SJCRH30 (cell line): ENCODE measurements around the gene THBS1. TPM values are rescaled to one million over a fixed set of nuclear protein-coding genes. Genes with fewer than 3 reads are reported as not detected.

Source experiments
- DNase-seq, 2 experiments: peaks; one replicate each; pipeline ENCODE4 v3.0.0-alpha.2; 2015 to 2020
- H3K27ac ChIP-seq: fragments of 250-450 bp; sonication (Bioruptor Pico); 2 replicates; pipeline ENCODE4 v1.5.1; 2020; ENCODE audit warnings: mild to moderate bottlenecking, moderate library complexity
- H3K27me3 ChIP-seq: fragments of 250-450 bp; sonication (Bioruptor Pico); 2 replicates; pipeline ENCODE4 v1.5.1; 2020; ENCODE audit warnings: mild to moderate bottlenecking, moderate library complexity
- H3K36me3 ChIP-seq: fragments of 250-450 bp; sonication (Bioruptor Pico); 2 replicates; pipeline ENCODE4 v1.5.1; 2020; ENCODE audit warnings: mild to moderate bottlenecking, moderate library complexity
- H3K4me1 ChIP-seq: fragments of 250-450 bp; sonication (Bioruptor Pico); 2 replicates; pipeline ENCODE4 v1.5.1; 2020; ENCODE audit warnings: mild to moderate bottlenecking, moderate library complexity
- H3K4me3 ChIP-seq: fragments of 250-450 bp; sonication (Bioruptor Pico); 2 replicates; pipeline ENCODE4 v1.5.1; 2020; ENCODE audit warnings: mild to moderate bottlenecking, moderate library complexity
- H3K9me3 ChIP-seq: fragments of 250-450 bp; sonication (Bioruptor Pico); replicated peaks from 2 replicates; pipeline ENCODE4 v1.5.1; 2020; ENCODE audit warnings: mild to moderate bottlenecking, moderate library complexity
- total RNA-seq: library from RNA; depleted of rRNA; stranded (reverse); fragments of >200 nt; shearing (Covaris generic); gene quantifications from 2 replicates; pipeline ENCODE4 v1.2.3, GENCODE V29; 2014

Gene THBS1
- total RNA-seq, 1 experiment from 2014 or later, result 24.4 TPM

- Histone ChIP-seq H3K36me3 (no peaks in the 10 kb centered on the region), H3K27ac (no peak overlapping the region), H3K27me3 (no peaks in the 10 kb centered on the region), H3K4me1 (0 out of 2 replicates have a peak, but pooled peaks cover 5% of the 10 kb centered on the region), H3K4me3 (no peak overlapping the region), H3K9me3 (no peaks in the 10 kb centered on the region)
- no peak for DNase-seq
Observed at GRCh38 chr15:39621976-39622375, 41.1 kb downstream of the THBS1 start.

GRCh38 chr15:39622660-39623516, 42.0 kb downstream of the THBS1 start:
- H3K36me3 ChIP-seq, result no peaks in the 10 kb centered on the region
- no peaks in the 10 kb centered on the region for H3K9me3 ChIP-seq
- H3K4me1 ChIP-seq, result 0 out of 2 replicates have a peak, but pooled peaks cover 5% of the 10 kb centered on the region
- no peak overlapping the region for H3K27ac ChIP-seq
- no peaks in the 10 kb centered on the region for H3K27me3 ChIP-seq
- DNase-seq, result no peak
- H3K4me3 ChIP-seq, result no peak overlapping the region

- no peaks in the 10 kb centered on the region for H3K27me3 ChIP-seq
- H3K9me3 ChIP-seq, result no peaks in the 10 kb centered on the region
- 0 out of 2 replicates have a peak, but pooled peaks cover 6% of the 10 kb centered on the region for H3K4me1 ChIP-seq
- no peak overlapping the region for H3K27ac ChIP-seq
- no peaks in the 10 kb centered on the region for H3K36me3 ChIP-seq
- no peak for DNase-seq
- no peak overlapping the region for H3K4me3 ChIP-seq
Observed at GRCh38 chr15:39623529-39623931, 42.7 kb downstream of the THBS1 start.

- DNase-seq, result no peak
- H3K27ac ChIP-seq, result no peak overlapping the region
- no peaks in the 10 kb centered on the region for H3K36me3 ChIP-seq
- no peak overlapping the region for H3K4me3 ChIP-seq
- no peaks in the 10 kb centered on the region for H3K27me3 ChIP-seq
- H3K4me1 ChIP-seq, result 0 out of 2 replicates have a peak, but pooled peaks cover 8% of the 10 kb centered on the region
- no peaks in the 10 kb centered on the region for H3K9me3 ChIP-seq
Observed at GRCh38 chr15:39624806-39625205, 43.9 kb downstream of the THBS1 start.

GRCh38 chr15:39625451-39625850, 44.6 kb downstream of the THBS1 start:
- Histone ChIP-seq H3K36me3 (no peaks in the 10 kb centered on the region), H3K27me3 (no peaks in the 10 kb centered on the region), H3K4me1 (0 out of 2 replicates have a peak, but pooled peaks cover 8% of the 10 kb centered on the region), H3K9me3 (no peaks in the 10 kb centered on the region), H3K4me3 (no peak overlapping the region), H3K27ac (no peak overlapping the region)
- no peak for DNase-seq

- no peak overlapping the region for H3K27ac ChIP-seq
- no peaks in the 10 kb centered on the region for H3K9me3 ChIP-seq
- H3K4me3 ChIP-seq, result no peak overlapping the region
- no peak for DNase-seq
- H3K36me3 ChIP-seq, result no peaks in the 10 kb centered on the region
- no peaks in the 10 kb centered on the region for H3K27me3 ChIP-seq
- H3K4me1 ChIP-seq, result 0 out of 2 replicates have a peak, but pooled peaks cover 8% of the 10 kb centered on the region
Observed at GRCh38 chr15:39625856-39626255, 45.0 kb downstream of the THBS1 start.

- no peaks in the 10 kb centered on the region for H3K9me3 ChIP-seq
- H3K4me3 ChIP-seq, result no peak overlapping the region
- DNase-seq, result no peak
- H3K27me3 ChIP-seq, result no peaks in the 10 kb centered on the region
- H3K36me3 ChIP-seq, result no peaks in the 10 kb centered on the region
- no peak overlapping the region for H3K27ac ChIP-seq
- H3K4me1 ChIP-seq, result 0 out of 2 replicates have a peak, but pooled peaks cover 3% of the 10 kb centered on the region
Observed at GRCh38 chr15:39627451-39628143, 46.7 kb downstream of the THBS1 start.

- Histone ChIP-seq H3K4me1 (0 out of 2 replicates have a peak, but pooled peaks cover 3% of the 10 kb centered on the region), H3K9me3 (no peaks in the 10 kb centered on the region), H3K4me3 (no peak overlapping the region), H3K27ac (no peak overlapping the region), H3K27me3 (no peaks in the 10 kb centered on the region), H3K36me3 (no peaks in the 10 kb centered on the region)
- no peak for DNase-seq
Observed at GRCh38 chr15:39628144-39628508, 47.2 kb downstream of the THBS1 start.

- Histone ChIP-seq H3K9me3 (no peaks in the 10 kb centered on the region), H3K4me1 (0 out of 2 replicates have a peak, but pooled peaks cover 3% of the 10 kb centered on the region), H3K36me3 (no peaks in the 10 kb centered on the region), H3K27me3 (no peaks in the 10 kb centered on the region), H3K4me3 (no peak overlapping the region), H3K27ac (no peak overlapping the region)
- no peak for DNase-seq
Observed at GRCh38 chr15:39628546-39629257, 47.8 kb downstream of the THBS1 start.

GRCh38 chr15:39629371-39629770, 48.5 kb downstream of the THBS1 start:
- Histone ChIP-seq H3K4me3 (no peak overlapping the region), H3K9me3 (no peaks in the 10 kb centered on the region), H3K27ac (no peak overlapping the region), H3K4me1 (0 out of 2 replicates have a peak, but pooled peaks cover 3% of the 10 kb centered on the region), H3K36me3 (no peaks in the 10 kb centered on the region), H3K27me3 (no peaks in the 10 kb centered on the region)
- DNase-seq, result no peak

GRCh38 chr15:39629906-39630305, 49.0 kb downstream of the THBS1 start:
- no peak overlapping the region for H3K4me3 ChIP-seq
- H3K9me3 ChIP-seq, result no peaks in the 10 kb centered on the region
- no peaks in the 10 kb centered on the region for H3K27me3 ChIP-seq
- H3K4me1 ChIP-seq, result 0 out of 2 replicates have a peak, but pooled peaks cover 3% of the 10 kb centered on the region
- no peak overlapping the region for H3K27ac ChIP-seq
- no peak for DNase-seq
- no peaks in the 10 kb centered on the region for H3K36me3 ChIP-seq

GRCh38 chr15:39631357-39631756, 50.5 kb downstream of the THBS1 start:
- Histone ChIP-seq H3K4me3 (no peak overlapping the region), H3K36me3 (no peaks in the 10 kb centered on the region), H3K27me3 (no peaks in the 10 kb centered on the region), H3K27ac (no peak overlapping the region), H3K4me1 (0 out of 2 replicates have a peak, but pooled peaks cover 3% of the 10 kb centered on the region), H3K9me3 (no peaks in the 10 kb centered on the region)
- DNase-seq, result no peak

GRCh38 chr15:39638041-39638440, 57.2 kb downstream of the THBS1 start:
- H3K36me3 ChIP-seq, result no peaks in the 10 kb centered on the region; the same call in 1 of the 2 replicates
- no peaks in the 10 kb centered on the region; the same call in 1 of the 2 replicates for H3K9me3 ChIP-seq
- H3K4me1 ChIP-seq, result peaks cover 8% of the 10 kb centered on the region
- DNase-seq, result no peak
- H3K4me3 ChIP-seq, result no peak overlapping the region
- no peak overlapping the region for H3K27ac ChIP-seq
- no peaks in the 10 kb centered on the region for H3K27me3 ChIP-seq

GRCh38 chr15:39639037-39639436, 58.2 kb downstream of the THBS1 start:
- Histone ChIP-seq H3K27me3 (no peaks in the 10 kb centered on the region), H3K4me1 (peaks cover 8% of the 10 kb centered on the region), H3K27ac (no peak overlapping the region), H3K9me3 (no peaks in the 10 kb centered on the region; the same call in 1 of the 2 replicates), H3K4me3 (no peak overlapping the region), H3K36me3 (no peaks in the 10 kb centered on the region; the same call in 1 of the 2 replicates)
- DNase-seq, result no peak
